Activated B cell treated with CpG ODN at 0.5 μM for 24 hours (primary cell): Measurements from ENCODE around the gene HBE1. TPM values are rescaled to one million over a fixed set of nuclear protein-coding genes. Genes with fewer than 3 reads are reported as not detected.

Source experiments
- ATAC-seq: fragments of 200-7000 bp; cut with Tn5 transposase; one replicate; pipeline ENCODE4 v1.10.0; 2021; ENCODE audit warnings: low read depth, mild to moderate bottlenecking, moderate library complexity
- CTCF ChIA-PET: fragments of 350-600 bp; sonication (Branson Sonifier 250); formaldehyde crosslinking; loops from one replicate; lab custom pipeline; 2021; ENCODE audit warnings: antibody characterized with exemption; lab: Charles Lee
- POLR2A ChIA-PET: fragments of 350-600 bp; sonication (Branson Sonifier 250); formaldehyde crosslinking; loops from one replicate; lab custom pipeline; 2021; ENCODE audit warnings: antibody characterized with exemption; lab: Charles Lee
- DNase-seq: peaks from one replicate; pipeline ENCODE4 v3.0.0; 2022
- H3K27ac Mint-ChIP-seq: one replicate; pipeline ENCODE4 v1.8.0; 2020; ENCODE audit warnings: mixed read lengths
- H3K27me3 Mint-ChIP-seq: one replicate; pipeline ENCODE4 v1.8.0; 2021; ENCODE audit warnings: mixed read lengths
- H3K36me3 Mint-ChIP-seq: one replicate; pipeline ENCODE4 v1.8.0; 2021; ENCODE audit warnings: low read depth, mixed read lengths
- H3K4me1 Mint-ChIP-seq: one replicate; pipeline ENCODE4 v1.8.0; 2021; ENCODE audit warnings: mixed read lengths
- H3K4me3 Mint-ChIP-seq: one replicate; pipeline ENCODE4 v1.8.0; 2020; ENCODE audit warnings: mild to moderate bottlenecking, mixed read lengths
- H3K9me3 Mint-ChIP-seq: one replicate; pipeline ENCODE4 v1.8.0; 2020; ENCODE audit warnings: mixed read lengths
- CTCF ChIP-seq: fragments of 200-600 bp; IDR thresholded peaks from one replicate; pipeline ENCODE4 v1.8.0; 2022; ENCODE audit warnings: antibody characterized with exemption, mild to moderate bottlenecking
- intact Hi-C: fragments of 100-400 bp; cut with micrococcal nuclease; formaldehyde crosslinking; loops from one replicate; pipeline ENCODE4 v1.15.1; 2024
- total RNA-seq: library from RNA; stranded (reverse); gene quantifications from 2 replicates; pipeline ENCODE4 v1.2.3, GENCODE V29; 2022

The HBE1 gene
- total RNA-seq, 1 donor from 2014 or later, result not detected

GRCh38 chr11:5232821-5233220 lies 36.9 kb downstream of the HBE1 start:
- DNase-seq (no peak), ATAC-seq (no peak)
- Mint-ChIP-seq H3K27ac (no peak overlapping the region), H3K4me3 (no peak overlapping the region), H3K27me3 (peaks cover 4% of the 10 kb centered on the region), H3K4me1 (peaks cover 3% of the 10 kb centered on the region), H3K9me3 (no peaks in the 10 kb centered on the region), H3K36me3 (no peaks in the 10 kb centered on the region)
- ChIA-PET CTCF (no interaction called here), POLR2A (no interaction called here)
- TF ChIP-seq CTCF, result no peak
- intact Hi-C loops, result no loop called here

GRCh38 chr11:5232176-5232575 lies 37.6 kb downstream of the HBE1 start:
- H3K36me3 Mint-ChIP-seq, result no peaks in the 10 kb centered on the region
- H3K4me3 Mint-ChIP-seq, result no peak overlapping the region
- H3K9me3 Mint-ChIP-seq, result no peaks in the 10 kb centered on the region
- intact Hi-C loops, result no loop called here
- DNase-seq (no peak), ATAC-seq (no peak)
- POLR2A ChIA-PET, result no interaction called here
- CTCF ChIA-PET, result no interaction called here
- H3K27me3 Mint-ChIP-seq, result peaks cover 4% of the 10 kb centered on the region
- no peak for TF ChIP-seq CTCF
- H3K4me1 Mint-ChIP-seq, result peaks cover 3% of the 10 kb centered on the region
- H3K27ac Mint-ChIP-seq, result no peak overlapping the region

GRCh38 chr11:5231111-5231510 lies 38.6 kb downstream of the HBE1 start:
- no peak for DNase-seq
- Mint-ChIP-seq H3K4me3 (no peak overlapping the region), H3K9me3 (no peaks in the 10 kb centered on the region), H3K4me1 (peaks cover 3% of the 10 kb centered on the region), H3K27ac (no peak overlapping the region), H3K27me3 (peaks cover 4% of the 10 kb centered on the region), H3K36me3 (no peaks in the 10 kb centered on the region)
- TF ChIP-seq CTCF, result no peak
- CTCF ChIA-PET, result no interaction called here
- ATAC-seq, result no peak
- intact Hi-C loops, result no loop called here
- POLR2A ChIA-PET, result no interaction called here

- POLR2A ChIA-PET, result no interaction called here
- Mint-ChIP-seq H3K27me3 (peaks cover 2% of the 10 kb centered on the region), H3K4me3 (no peak overlapping the region), H3K27ac (no peak overlapping the region), H3K36me3 (no peaks in the 10 kb centered on the region), H3K9me3 (no peaks in the 10 kb centered on the region), H3K4me1 (peaks cover 3% of the 10 kb centered on the region)
- ATAC-seq (no peak), DNase-seq (no peak)
- TF ChIP-seq CTCF, result no peak
- intact Hi-C loops, result no loop called here
- CTCF ChIA-PET, result no interaction called here
These were observed 39.5 kb downstream of the HBE1 start for GRCh38 chr11:5230266-5230665.

GRCh38 chr11:5229796-5230195 lies 39.9 kb downstream of the HBE1 start:
- no peak overlapping the region for H3K27ac Mint-ChIP-seq
- ChIA-PET CTCF (no interaction called here), POLR2A (no interaction called here)
- peaks cover 3% of the 10 kb centered on the region for H3K4me1 Mint-ChIP-seq
- TF ChIP-seq CTCF, result no peak
- peaks cover 2% of the 10 kb centered on the region for H3K27me3 Mint-ChIP-seq
- intact Hi-C loops, result no loop called here
- no peak overlapping the region for H3K4me3 Mint-ChIP-seq
- H3K9me3 Mint-ChIP-seq, result no peaks in the 10 kb centered on the region
- no peak for DNase-seq
- no peak for ATAC-seq
- no peaks in the 10 kb centered on the region for H3K36me3 Mint-ChIP-seq
